Neural cell (in vitro differentiated cells): ENCODE results near the gene DDX24.

Experiments
- EP300 ChIP-seq: fragments of 450-650 bp; conservative IDR thresholded peaks from 2 replicates; pipeline ENCODE4 v1.6.1; 2014; ENCODE audit warnings: antibody characterized with exemption, mild to moderate bottlenecking, moderate library complexity; ENCODE audit not compliant: poor library complexity, severe bottlenecking
- EZH2 ChIP-seq: fragments of 200-600, 300-800 bp; shearing (Covaris generic), sonication (generic); IDR thresholded peaks from 2 replicates; pipeline ENCODE4 v1.6.1; 2014; ENCODE audit warnings: antibody characterized with exemption, low read length, borderline replicate concordance, mild to moderate bottlenecking; ENCODE audit not compliant: insufficient read depth, poor library complexity, severe bottlenecking
- MXI1 ChIP-seq: fragments of 450-650 bp; conservative IDR thresholded peaks from 2 replicates; pipeline ENCODE4 v1.6.1; 2014; ENCODE audit warnings: antibody characterized with exemption, mild to moderate bottlenecking; ENCODE audit not compliant: poor library complexity, severe bottlenecking
- POLR2AphosphoS5 ChIP-seq: IDR thresholded peaks from 2 replicates; pipeline ENCODE4 v1.6.1; 2012
- RAD21 ChIP-seq: fragments of 450-650 bp; conservative IDR thresholded peaks from 2 replicates; pipeline ENCODE4 v1.6.1; 2014; ENCODE audit warnings: antibody characterized with exemption, mild to moderate bottlenecking, moderate library complexity
- SMC3 ChIP-seq: fragments of 450-650 bp; conservative IDR thresholded peaks from 2 replicates; pipeline ENCODE4 v1.6.1; 2014; ENCODE audit warnings: antibody characterized with exemption, mild to moderate bottlenecking, moderate library complexity; ENCODE audit not compliant: poor library complexity
- TAF1 ChIP-seq: IDR thresholded peaks from 2 replicates; pipeline ENCODE4 v1.6.1; 2012; ENCODE audit warnings: low read depth
- TF ChIP-seq, protein P1 (sequence below): fragments of 450-650 bp; IDR thresholded peaks from 2 replicates; pipeline ENCODE4 v1.5.1; 2014; ENCODE audit warnings: antibody characterized with exemption, mild to moderate bottlenecking, moderate library complexity; ENCODE audit not compliant: poor library complexity, severe bottlenecking
- TF ChIP-seq, protein P2 (sequence below): IDR thresholded peaks from 2 replicates; pipeline ENCODE4 v1.6.1; 2012; ENCODE audit warnings: borderline replicate concordance

DNA sequence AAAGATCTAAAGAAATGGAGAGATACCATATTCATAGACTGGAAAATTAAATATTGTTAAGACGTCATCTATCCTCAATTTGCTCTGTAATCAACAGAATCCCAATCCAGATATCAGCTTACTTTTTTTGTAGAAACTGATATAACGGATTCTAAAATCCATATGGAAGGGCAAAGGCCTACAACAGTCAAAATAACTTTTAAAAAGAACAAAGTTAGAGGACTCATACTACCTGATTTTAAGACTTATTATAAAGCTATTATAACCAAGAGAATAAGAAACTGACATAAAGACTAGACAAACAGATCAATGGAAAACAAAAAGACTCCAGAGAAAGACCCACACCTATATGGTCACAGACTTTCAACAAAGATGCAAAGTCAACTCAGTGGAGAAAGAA, 6.0 kb downstream of the DDX24 start:
- TF ChIP-seq, protein P1, sequence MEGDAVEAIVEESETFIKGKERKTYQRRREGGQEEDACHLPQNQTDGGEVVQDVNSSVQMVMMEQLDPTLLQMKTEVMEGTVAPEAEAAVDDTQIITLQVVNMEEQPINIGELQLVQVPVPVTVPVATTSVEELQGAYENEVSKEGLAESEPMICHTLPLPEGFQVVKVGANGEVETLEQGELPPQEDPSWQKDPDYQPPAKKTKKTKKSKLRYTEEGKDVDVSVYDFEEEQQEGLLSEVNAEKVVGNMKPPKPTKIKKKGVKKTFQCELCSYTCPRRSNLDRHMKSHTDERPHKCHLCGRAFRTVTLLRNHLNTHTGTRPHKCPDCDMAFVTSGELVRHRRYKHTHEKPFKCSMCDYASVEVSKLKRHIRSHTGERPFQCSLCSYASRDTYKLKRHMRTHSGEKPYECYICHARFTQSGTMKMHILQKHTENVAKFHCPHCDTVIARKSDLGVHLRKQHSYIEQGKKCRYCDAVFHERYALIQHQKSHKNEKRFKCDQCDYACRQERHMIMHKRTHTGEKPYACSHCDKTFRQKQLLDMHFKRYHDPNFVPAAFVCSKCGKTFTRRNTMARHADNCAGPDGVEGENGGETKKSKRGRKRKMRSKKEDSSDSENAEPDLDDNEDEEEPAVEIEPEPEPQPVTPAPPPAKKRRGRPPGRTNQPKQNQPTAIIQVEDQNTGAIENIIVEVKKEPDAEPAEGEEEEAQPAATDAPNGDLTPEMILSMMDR = no peak
- TF ChIP-seq POLR2AphosphoS5 = no peak
- TF ChIP-seq EP300 = no peak
- no peak for TF ChIP-seq TAF1
- TF ChIP-seq MXI1 = no peak
- TF ChIP-seq RAD21 = no peak
- TF ChIP-seq SMC3 = no peak
- TF ChIP-seq, protein P2, sequence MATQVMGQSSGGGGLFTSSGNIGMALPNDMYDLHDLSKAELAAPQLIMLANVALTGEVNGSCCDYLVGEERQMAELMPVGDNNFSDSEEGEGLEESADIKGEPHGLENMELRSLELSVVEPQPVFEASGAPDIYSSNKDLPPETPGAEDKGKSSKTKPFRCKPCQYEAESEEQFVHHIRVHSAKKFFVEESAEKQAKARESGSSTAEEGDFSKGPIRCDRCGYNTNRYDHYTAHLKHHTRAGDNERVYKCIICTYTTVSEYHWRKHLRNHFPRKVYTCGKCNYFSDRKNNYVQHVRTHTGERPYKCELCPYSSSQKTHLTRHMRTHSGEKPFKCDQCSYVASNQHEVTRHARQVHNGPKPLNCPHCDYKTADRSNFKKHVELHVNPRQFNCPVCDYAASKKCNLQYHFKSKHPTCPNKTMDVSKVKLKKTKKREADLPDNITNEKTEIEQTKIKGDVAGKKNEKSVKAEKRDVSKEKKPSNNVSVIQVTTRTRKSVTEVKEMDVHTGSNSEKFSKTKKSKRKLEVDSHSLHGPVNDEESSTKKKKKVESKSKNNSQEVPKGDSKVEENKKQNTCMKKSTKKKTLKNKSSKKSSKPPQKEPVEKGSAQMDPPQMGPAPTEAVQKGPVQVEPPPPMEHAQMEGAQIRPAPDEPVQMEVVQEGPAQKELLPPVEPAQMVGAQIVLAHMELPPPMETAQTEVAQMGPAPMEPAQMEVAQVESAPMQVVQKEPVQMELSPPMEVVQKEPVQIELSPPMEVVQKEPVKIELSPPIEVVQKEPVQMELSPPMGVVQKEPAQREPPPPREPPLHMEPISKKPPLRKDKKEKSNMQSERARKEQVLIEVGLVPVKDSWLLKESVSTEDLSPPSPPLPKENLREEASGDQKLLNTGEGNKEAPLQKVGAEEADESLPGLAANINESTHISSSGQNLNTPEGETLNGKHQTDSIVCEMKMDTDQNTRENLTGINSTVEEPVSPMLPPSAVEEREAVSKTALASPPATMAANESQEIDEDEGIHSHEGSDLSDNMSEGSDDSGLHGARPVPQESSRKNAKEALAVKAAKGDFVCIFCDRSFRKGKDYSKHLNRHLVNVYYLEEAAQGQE = no peak
- TF ChIP-seq EZH2 = no peak
